PC-9 (cell line): ENCODE data around the gene DISC1. TPM values are rescaled to one million over a fixed set of nuclear protein-coding genes. Genes with fewer than 3 reads are reported as not detected.

Experiments used
- BruUV-seq: library from RNA; stranded (reverse); fragments of 400-500 nt; replicated peaks from 2 replicates; lab custom pipeline; 2021; lab: Mats Ljungman, UMichigan
- CTCF ChIA-PET: fragments of 300-600 bp; sonication (Branson Sonifier 250); formaldehyde crosslinking; loops from one replicate; lab custom pipeline; 2022; ENCODE audit warnings: antibody characterized with exemption; lab: Charles Lee
- POLR2A ChIA-PET: fragments of 300-600 bp; sonication (Branson Sonifier 250); formaldehyde crosslinking; loops from one replicate; lab custom pipeline; 2022; ENCODE audit warnings: antibody characterized with exemption; ENCODE audit not compliant: unreplicated experiment; lab: Charles Lee
- DNase-seq, 2 experiments: peaks; one replicate each; pipeline versions ENCODE4 v3.0.0 to v3.0.0-alpha.2; 2015 to 2022; ENCODE audit warnings: mixed read lengths in 1 of 2
- H2AFZ ChIP-seq: fragments of 200-600 bp; sonication (generic); 2 replicates; pipeline ENCODE4 v1.8.1; 2017; ENCODE audit warnings: antibody characterized with exemption
- H3F3A ChIP-seq: fragments of 200-600 bp; sonication (generic); 2 replicates; pipeline ENCODE4 v1.8.1; 2017; ENCODE audit warnings: antibody characterized with exemption, mild to moderate bottlenecking, low read depth; ENCODE audit not compliant: insufficient read depth
- H3K27ac ChIP-seq: fragments of 200-600 bp; sonication (generic); 2 replicates; pipeline ENCODE4 v1.6.1; 2016; ENCODE audit warnings: mixed run types
- H3K27me3 ChIP-seq: fragments of 200-600 bp; sonication (generic); 2 replicates; pipeline ENCODE4 v1.6.1; 2016; ENCODE audit warnings: low read depth, mixed run types; ENCODE audit not compliant: insufficient read depth
- H3K36me3 ChIP-seq: fragments of 200-600 bp; sonication (generic); 2 replicates; pipeline ENCODE4 v1.6.1; 2016; ENCODE audit warnings: low read depth, mixed run types
- H3K4me1 ChIP-seq: fragments of 200-600 bp; sonication (generic); replicated peaks from 2 replicates; pipeline ENCODE4 v1.6.1; 2016; ENCODE audit warnings: mixed run types; ENCODE audit not compliant: insufficient read depth
- H3K4me2 ChIP-seq: fragments of 200-600 bp; sonication (generic); 2 replicates; pipeline ENCODE4 v1.6.1; 2017; ENCODE audit warnings: mixed run types
- H3K4me3 ChIP-seq: fragments of 200-600 bp; sonication (generic); 2 replicates; pipeline ENCODE4 v1.6.1; 2016; ENCODE audit warnings: mixed run types
- H3K79me2 ChIP-seq: fragments of 200-600 bp; sonication (generic); 2 replicates; pipeline ENCODE4 v1.6.1; 2017; ENCODE audit warnings: low read depth, mixed run types
- H3K9me2 ChIP-seq: fragments of 200-600 bp; sonication (generic); 2 replicates; pipeline ENCODE4 v1.8.1; 2017; ENCODE audit warnings: mild to moderate bottlenecking; ENCODE audit not compliant: insufficient read depth
- H3K9me3 ChIP-seq: fragments of 200-600 bp; sonication (generic); 2 replicates; pipeline ENCODE4 v1.8.1; 2016; ENCODE audit warnings: low read depth; ENCODE audit not compliant: insufficient read depth
- H4K20me1 ChIP-seq: fragments of 200-600 bp; sonication (generic); 2 replicates; pipeline ENCODE4 v1.8.1; 2017; ENCODE audit not compliant: insufficient read depth
- CTCF ChIP-seq: fragments of 200-600 bp; sonication (generic); conservative IDR thresholded peaks from 2 replicates; pipeline ENCODE4 v1.6.1; 2017; ENCODE audit warnings: mixed run types, antibody characterized with exemption, mild to moderate bottlenecking, moderate library complexity
- EZH2 ChIP-seq: fragments of 200-600 bp; sonication (generic); IDR thresholded peaks from 2 replicates; pipeline ENCODE4 v1.8.0; 2017; ENCODE audit warnings: antibody characterized with exemption, low read depth
- intact Hi-C: fragments of 100-400 bp; cut with micrococcal nuclease; formaldehyde crosslinking; loops from one replicate; pipeline ENCODE4 v1.10.0; 2022; ENCODE audit not compliant: unreplicated experiment
- total RNA-seq: library from RNA; stranded (reverse); gene quantifications from 2 replicates; pipeline ENCODE4 v1.2.3, GENCODE V29; 2021

DISC1 gene
- total RNA-seq, 1 experiment from 2014 or later, result 7.4 TPM

- H3K9me2 ChIP-seq, result no peaks in the 10 kb centered on the region; the same call in 1 of the 2 replicates
- H3K4me2 ChIP-seq, result no peak overlapping the region
- ChIA-PET CTCF (no interaction called here), POLR2A (no interaction called here)
- no peak overlapping the region for H2AFZ ChIP-seq
- no peaks in the 10 kb centered on the region for H3K27me3 ChIP-seq
- no peaks in the 10 kb centered on the region for H3K9me3 ChIP-seq
- no peak overlapping the region for H3K27ac ChIP-seq
- intact Hi-C loops, result no loop called here
- no TSS peak for BruUV-seq
- no peaks in the 10 kb centered on the region for H3K4me1 ChIP-seq
- no peaks in the 10 kb centered on the region for H3F3A ChIP-seq
- no peaks in the 10 kb centered on the region for H4K20me1 ChIP-seq
- no peaks in the 10 kb centered on the region for H3K36me3 ChIP-seq
- no peak for DNase-seq
- no peaks in the 10 kb centered on the region for H3K79me2 ChIP-seq
- no peak overlapping the region for H3K4me3 ChIP-seq
- TF ChIP-seq EZH2 (no peak), CTCF (no peak)
Measured at GRCh38 chr1:232029315-232029714, 402.7 kb downstream of the DISC1 start.

- no peaks in the 10 kb centered on the region for H4K20me1 ChIP-seq
- intact Hi-C loops, result no loop called here
- no peaks in the 10 kb centered on the region for H3K9me3 ChIP-seq
- CTCF ChIA-PET, result no interaction called here
- H3K36me3 ChIP-seq, result no peaks in the 10 kb centered on the region
- H3K4me3 ChIP-seq, result no peak overlapping the region
- TF ChIP-seq EZH2, result no peak
- no peak for TF ChIP-seq CTCF
- POLR2A ChIA-PET, result no interaction called here
- H3K27ac ChIP-seq, result no peak overlapping the region
- H3K9me2 ChIP-seq, result no peaks in the 10 kb centered on the region
- no peak for DNase-seq
- no peaks in the 10 kb centered on the region for H3K4me1 ChIP-seq
- H3K79me2 ChIP-seq, result no peaks in the 10 kb centered on the region
- H3K4me2 ChIP-seq, result no peak overlapping the region
- H3K27me3 ChIP-seq, result no peaks in the 10 kb centered on the region
- BruUV-seq, result no TSS peak
- H3F3A ChIP-seq, result no peaks in the 10 kb centered on the region
- no peak overlapping the region for H2AFZ ChIP-seq
Measured at GRCh38 chr1:232031156-232031555, 404.6 kb downstream of the DISC1 start.

- Histone ChIP-seq H2AFZ (no peak overlapping the region), H4K20me1 (no peaks in the 10 kb centered on the region), H3K4me2 (no peak overlapping the region), H3K79me2 (no peaks in the 10 kb centered on the region), H3F3A (no peaks in the 10 kb centered on the region), H3K4me1 (no peaks in the 10 kb centered on the region), H3K36me3 (no peaks in the 10 kb centered on the region), H3K9me2 (no peaks in the 10 kb centered on the region), H3K27ac (no peak overlapping the region), H3K27me3 (no peaks in the 10 kb centered on the region), H3K9me3 (no peaks in the 10 kb centered on the region), H3K4me3 (no peak overlapping the region)
- DNase-seq, result no peak
- no TSS peak for BruUV-seq
- intact Hi-C loops, result no loop called here
- CTCF ChIA-PET, result no interaction called here
- POLR2A ChIA-PET, result no interaction called here
- TF ChIP-seq EZH2 (no peak), CTCF (no peak)
Measured at GRCh38 chr1:232033285-232033684, 406.7 kb downstream of the DISC1 start.
